ENCODE measurements around the gene DBH. TPM values are rescaled to one million over a fixed set of nuclear protein-coding genes. Genes with fewer than 3 reads are reported as not detected.

Gene DBH
- polyA plus RNA-seq, 3 donors: not detected

DNA sequence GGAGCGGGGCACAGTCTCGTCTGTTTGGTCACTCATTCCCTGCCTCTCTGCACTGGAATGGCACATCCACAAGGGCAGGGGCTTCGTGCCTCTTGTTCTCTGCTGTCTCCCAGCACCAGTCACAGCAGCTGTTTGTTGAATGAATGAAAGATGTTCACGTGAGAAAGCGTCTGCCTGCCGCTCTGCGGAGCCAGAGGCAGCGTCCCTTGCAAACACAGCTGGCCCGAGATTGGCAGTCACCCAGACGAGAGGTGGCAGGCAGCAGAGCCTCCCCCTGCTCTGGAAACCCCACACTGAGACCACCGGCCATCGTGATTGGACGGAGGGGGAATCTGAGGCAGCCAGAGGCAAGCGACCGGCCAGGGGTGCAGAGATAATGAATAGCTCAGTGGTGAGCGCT lies 21.0 kb upstream of the DBH start:
- Histone ChIP-seq H3K27me3 (ENCODE audit: control insufficient read depth in 2 of 2, insufficient read depth in 2 of 2, low read length in 2 of 2) (peaks cover 0 to 5% of the 10 kb centered on the region in 2 donors), H3K4me3 (replicated peaks in 1 of 3; ENCODE audit: low read depth in 2 of 3, low read length in 3 of 3) (no peak overlapping the region), H3K36me3 (replicated peaks in 1 of 2; ENCODE audit: control insufficient read depth in 1 of 2, insufficient read depth in 2 of 2, low read length in 2 of 2) (no peaks in the 10 kb centered on the region), H3K9me3 (replicated peaks in 1 of 2; ENCODE audit: control insufficient read depth in 1 of 2, insufficient read depth in 1 of 2, low read length in 2 of 2) (no peaks in the 10 kb centered on the region), H3K4me2 (replicated peaks; ENCODE audit: extremely low read depth, low read length, poor library complexity, severe bottlenecking) (no peak overlapping the region), H3K79me2 (ENCODE audit: insufficient read depth, low read length) (no peaks in the 10 kb centered on the region), H3K4me1 (ENCODE audit: control insufficient read depth in 1 of 2, insufficient read depth in 2 of 2, low read length in 2 of 2) (no peaks in the 10 kb centered on the region), H3K27ac (ENCODE audit: low read depth in 1 of 2, low read length in 2 of 2) (no peak overlapping the region), H2AFZ (ENCODE audit: insufficient read depth, low read depth, low read length, poor library complexity, severe bottlenecking) (no peak overlapping the region), H3K9ac (ENCODE audit: insufficient read depth, low read length, poor library complexity, severe bottlenecking) (no peak overlapping the region), H4K20me1 (ENCODE audit: insufficient read depth, low read length) (no peaks in the 10 kb centered on the region)
- Mint-ChIP-seq H3K9me3 (peaks cover 0 to 4% (median 0%) of the 10 kb centered on the region in 7 donors), H3K4me3 (peak overlapping the region in 1 of 2 donors; percentile 3), H3K27me3 (ENCODE audit: low read depth in 3 of 3) (peaks cover 21 to 33% (median 27%) of the 10 kb centered on the region in 3 donors), H3K4me1 (peaks cover 5% of the 10 kb centered on the region), H3K36me3 (no peaks in the 10 kb centered on the region), H3K27ac (peak overlapping the region in 1 of 7 donors; percentile 19)
- no peak for DNase-seq
- 66% methylated on average over 15 of the region's 16 CpGs for WGBS (ENCODE audit: insufficient coverage)
- TF ChIP-seq, protein P1, sequence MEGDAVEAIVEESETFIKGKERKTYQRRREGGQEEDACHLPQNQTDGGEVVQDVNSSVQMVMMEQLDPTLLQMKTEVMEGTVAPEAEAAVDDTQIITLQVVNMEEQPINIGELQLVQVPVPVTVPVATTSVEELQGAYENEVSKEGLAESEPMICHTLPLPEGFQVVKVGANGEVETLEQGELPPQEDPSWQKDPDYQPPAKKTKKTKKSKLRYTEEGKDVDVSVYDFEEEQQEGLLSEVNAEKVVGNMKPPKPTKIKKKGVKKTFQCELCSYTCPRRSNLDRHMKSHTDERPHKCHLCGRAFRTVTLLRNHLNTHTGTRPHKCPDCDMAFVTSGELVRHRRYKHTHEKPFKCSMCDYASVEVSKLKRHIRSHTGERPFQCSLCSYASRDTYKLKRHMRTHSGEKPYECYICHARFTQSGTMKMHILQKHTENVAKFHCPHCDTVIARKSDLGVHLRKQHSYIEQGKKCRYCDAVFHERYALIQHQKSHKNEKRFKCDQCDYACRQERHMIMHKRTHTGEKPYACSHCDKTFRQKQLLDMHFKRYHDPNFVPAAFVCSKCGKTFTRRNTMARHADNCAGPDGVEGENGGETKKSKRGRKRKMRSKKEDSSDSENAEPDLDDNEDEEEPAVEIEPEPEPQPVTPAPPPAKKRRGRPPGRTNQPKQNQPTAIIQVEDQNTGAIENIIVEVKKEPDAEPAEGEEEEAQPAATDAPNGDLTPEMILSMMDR (IDR thresholded peaks at IDR 0.05): no peak
- intact Hi-C loops (cut with micrococcal nuclease): no loop called here

DNA sequence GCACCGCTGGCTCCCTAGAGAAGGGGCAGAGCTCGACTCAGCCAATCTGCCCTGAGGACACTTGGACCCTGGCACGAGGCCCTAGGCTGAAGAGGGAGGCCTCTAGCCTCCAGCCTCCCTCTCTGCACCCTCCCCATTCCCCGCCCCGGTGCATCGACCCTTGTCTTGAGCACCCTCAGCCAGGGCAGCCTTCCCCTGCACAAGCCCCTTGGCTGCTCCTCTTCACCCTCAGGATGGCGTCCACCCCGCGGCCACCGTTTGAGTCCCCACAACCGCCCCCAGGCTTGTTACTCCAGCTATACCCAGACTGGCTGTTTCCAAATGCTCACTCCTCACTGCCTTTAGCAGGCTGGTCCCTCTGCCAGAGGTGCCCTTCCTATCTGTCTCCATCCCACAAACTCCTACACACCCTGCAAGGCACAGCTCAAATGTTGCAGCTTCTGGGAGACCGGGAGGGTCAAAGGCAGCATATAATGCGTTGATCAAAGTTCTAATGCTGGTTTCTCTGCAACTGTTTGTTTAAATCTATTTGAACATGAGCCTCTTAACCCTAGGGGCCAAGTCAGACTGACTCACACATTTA lies 20.5 kb upstream of the DBH start:
- no peak overlapping the region for H3K4me3 ChIP-seq (replicated peaks in 1 of 3; ENCODE audit: low read depth in 2 of 3, low read length in 3 of 3)
- no peak overlapping the region for H3K9ac ChIP-seq (ENCODE audit: insufficient read depth, low read length, poor library complexity, severe bottlenecking)
- H3K36me3 ChIP-seq (replicated peaks in 1 of 2; ENCODE audit: control insufficient read depth in 1 of 2, insufficient read depth in 2 of 2, low read length in 2 of 2): no peaks in the 10 kb centered on the region
- TF ChIP-seq, protein P1 (IDR thresholded peaks at IDR 0.05): no peak
- H3K27me3 Mint-ChIP-seq (ENCODE audit: low read depth in 3 of 3): peaks cover 23 to 31% (median 23%) of the 10 kb centered on the region in 3 donors
- H4K20me1 ChIP-seq (ENCODE audit: insufficient read depth, low read length): no peaks in the 10 kb centered on the region
- no peak for DNase-seq
- no peaks in the 10 kb centered on the region for H3K36me3 Mint-ChIP-seq
- WGBS (ENCODE audit: insufficient coverage): 86% methylated on average over 13 of the region's 13 CpGs
- no peak overlapping the region for H3K4me3 Mint-ChIP-seq
- no peak overlapping the region for H3K27ac Mint-ChIP-seq
- peaks cover 0 to 4% (median 0%) of the 10 kb centered on the region in 7 donors for H3K9me3 Mint-ChIP-seq
- no peak overlapping the region for H3K27ac ChIP-seq (ENCODE audit: low read depth in 1 of 2, low read length in 2 of 2)
- H2AFZ ChIP-seq (ENCODE audit: insufficient read depth, low read depth, low read length, poor library complexity, severe bottlenecking): no peak overlapping the region
- H3K27me3 ChIP-seq (ENCODE audit: control insufficient read depth in 2 of 2, insufficient read depth in 2 of 2, low read length in 2 of 2): peaks cover 0 to 3% of the 10 kb centered on the region in 2 donors
- no peaks in the 10 kb centered on the region for H3K4me1 ChIP-seq (ENCODE audit: control insufficient read depth in 1 of 2, insufficient read depth in 2 of 2, low read length in 2 of 2)
- no peak overlapping the region for H3K4me2 ChIP-seq (replicated peaks; ENCODE audit: extremely low read depth, low read length, poor library complexity, severe bottlenecking)
- intact Hi-C loops (cut with micrococcal nuclease): no loop called here
- H3K4me1 Mint-ChIP-seq: peaks cover 5% of the 10 kb centered on the region
- no peaks in the 10 kb centered on the region for H3K79me2 ChIP-seq (ENCODE audit: insufficient read depth, low read length)
- H3K9me3 ChIP-seq (replicated peaks in 1 of 2; ENCODE audit: control insufficient read depth in 1 of 2, insufficient read depth in 1 of 2, low read length in 2 of 2): no peaks in the 10 kb centered on the region

Measured in CD14-positive monocyte (primary cell).